Measurements from ENCODE around the gene ENOX2.
"Not testable (repeated sequence)": the region's sequence is repeated elsewhere in the genome, so short reads cannot be mapped to it uniquely, and the experiment has no call there.

ENOX2 gene

DNA sequence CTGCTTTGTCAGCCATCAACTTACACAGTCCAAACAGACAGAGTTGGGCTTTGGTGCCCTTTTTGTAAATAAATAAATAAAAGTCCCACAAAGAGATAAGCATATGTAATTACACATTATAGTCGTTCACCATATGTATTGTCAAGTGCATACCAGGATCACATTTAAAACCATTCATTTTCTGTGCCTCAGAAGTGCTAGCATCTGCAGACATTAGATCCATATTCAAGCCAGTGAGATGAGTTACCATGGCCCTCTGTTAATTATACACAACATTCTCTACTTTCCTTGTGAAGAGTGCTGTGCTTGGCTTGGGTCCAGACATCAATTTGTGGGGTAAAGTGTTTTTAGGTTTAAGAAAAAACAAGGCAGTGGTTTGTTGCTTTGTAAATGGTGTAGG is 76.8 kb downstream of the ENOX2 start:
- Histone ChIP-seq H3K4me3 (ENCODE audit: low read depth, low read length) (no peak overlapping the region), H3K27me3 (ENCODE audit: control insufficient read depth, insufficient read depth, low read length) (no peaks in the 10 kb centered on the region), H3K9me3 (ENCODE audit: control insufficient read depth, insufficient read depth, low read length) (no peaks in the 10 kb centered on the region), H3K27ac (ENCODE audit: low read depth, low read length) (no peak overlapping the region), H3K36me3 (ENCODE audit: control insufficient read depth, insufficient read depth, low read length) (no peaks in the 10 kb centered on the region), H3K9ac (ENCODE audit: low read depth, low read length) (no peak overlapping the region), H3K4me1 (ENCODE audit: control insufficient read depth, insufficient read depth, low read length) (no peaks in the 10 kb centered on the region)

- no peak overlapping the region for H3K27ac ChIP-seq (ENCODE audit: low read depth, low read length)
- H3K27me3 ChIP-seq (ENCODE audit: control insufficient read depth, insufficient read depth, low read length), result no peaks in the 10 kb centered on the region
- no peaks in the 10 kb centered on the region for H3K4me1 ChIP-seq (ENCODE audit: control insufficient read depth, insufficient read depth, low read length)
Measured at GRCh38 chrX:130825525-130825924, 77.5 kb downstream of the ENOX2 start.

DNA sequence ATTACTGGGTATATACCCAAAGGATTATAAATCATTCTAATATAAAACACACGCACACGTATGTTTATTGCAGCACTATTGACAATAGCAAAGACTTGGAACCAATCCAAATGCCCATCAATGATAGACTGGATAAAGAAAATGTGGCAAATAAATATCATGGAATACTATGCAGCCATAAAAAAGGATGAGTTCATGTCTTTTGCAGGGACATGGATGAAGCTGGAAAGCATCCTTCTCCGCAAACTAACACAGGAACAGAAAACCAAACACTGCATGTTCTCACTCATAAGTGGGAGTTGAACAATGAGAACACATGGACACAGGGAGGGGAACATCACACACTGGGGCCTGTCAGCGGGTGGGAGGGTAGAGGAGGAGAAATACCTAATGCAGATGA is 83.6 kb downstream of the ENOX2 start:
- not testable (repeated sequence) for H3K36me3 ChIP-seq (ENCODE audit: control insufficient read depth, insufficient read depth, low read length); H3K9me3 ChIP-seq (ENCODE audit: control insufficient read depth, insufficient read depth, low read length); H3K27ac ChIP-seq (ENCODE audit: low read depth, low read length); H3K4me1 ChIP-seq (ENCODE audit: control insufficient read depth, insufficient read depth, low read length); H3K4me3 ChIP-seq (ENCODE audit: low read depth, low read length); H3K9ac ChIP-seq (ENCODE audit: low read depth, low read length); H3K27me3 ChIP-seq (ENCODE audit: control insufficient read depth, insufficient read depth, low read length)

More at GRCh38 chrX:130825525-130825924, 77.5 kb downstream of the ENOX2 start:
- Histone ChIP-seq H3K36me3 (ENCODE audit: control insufficient read depth, insufficient read depth, low read length) (no peaks in the 10 kb centered on the region), H3K9me3 (ENCODE audit: control insufficient read depth, insufficient read depth, low read length) (no peaks in the 10 kb centered on the region), H3K9ac (ENCODE audit: low read depth, low read length) (no peak overlapping the region), H3K4me3 (ENCODE audit: low read depth, low read length) (no peak overlapping the region)

- H3K36me3 ChIP-seq (ENCODE audit: control insufficient read depth, insufficient read depth, low read length); H3K27ac ChIP-seq (ENCODE audit: low read depth, low read length); H3K4me1 ChIP-seq (ENCODE audit: control insufficient read depth, insufficient read depth, low read length); H3K9ac ChIP-seq (ENCODE audit: low read depth, low read length); H3K4me3 ChIP-seq (ENCODE audit: low read depth, low read length); H3K27me3 ChIP-seq (ENCODE audit: control insufficient read depth, insufficient read depth, low read length); H3K9me3 ChIP-seq (ENCODE audit: control insufficient read depth, insufficient read depth, low read length): not testable (repeated sequence)
Measured at GRCh38 chrX:130813932-130814331, 89.1 kb downstream of the ENOX2 start.

- Histone ChIP-seq H3K4me1 (ENCODE audit: control insufficient read depth, insufficient read depth, low read length) (no peaks in the 10 kb centered on the region), H3K27me3 (ENCODE audit: control insufficient read depth, insufficient read depth, low read length) (peaks cover 5% of the 10 kb centered on the region; the same call in 1 of the 2 replicates), H3K9me3 (ENCODE audit: control insufficient read depth, insufficient read depth, low read length) (0 out of 2 replicates have a peak, but pooled peaks cover 5% of the 10 kb centered on the region), H3K9ac (ENCODE audit: low read depth, low read length) (no peak overlapping the region), H3K27ac (ENCODE audit: low read depth, low read length) (no peak overlapping the region), H3K4me3 (ENCODE audit: low read depth, low read length) (no peak overlapping the region), H3K36me3 (ENCODE audit: control insufficient read depth, insufficient read depth, low read length) (no peaks in the 10 kb centered on the region)
Measured at GRCh38 chrX:130810561-130810960, 92.4 kb downstream of the ENOX2 start.

DNA sequence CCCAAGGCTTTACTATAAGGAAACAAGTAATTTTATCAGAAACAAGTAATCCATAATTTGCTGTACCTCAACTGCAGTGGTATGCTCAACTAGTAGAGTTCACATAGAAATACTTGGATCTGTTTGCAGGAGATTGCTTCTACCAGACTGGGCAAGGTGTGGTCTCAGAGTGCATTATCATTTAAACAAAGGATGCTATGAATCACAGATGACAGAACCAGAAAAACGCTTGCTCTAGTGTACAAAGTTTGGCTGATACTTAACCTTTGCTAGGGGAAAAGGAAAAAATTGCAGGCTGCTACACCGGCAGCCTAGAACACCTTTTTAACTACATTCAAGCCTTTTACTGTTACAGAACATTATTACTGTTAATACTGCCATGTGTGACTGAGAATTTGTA is 97.1 kb downstream of the ENOX2 start:
- Histone ChIP-seq H3K9ac (ENCODE audit: low read depth, low read length) (no peak overlapping the region), H3K4me3 (ENCODE audit: low read depth, low read length) (no peak overlapping the region), H3K36me3 (ENCODE audit: control insufficient read depth, insufficient read depth, low read length) (no peaks in the 10 kb centered on the region), H3K27ac (ENCODE audit: low read depth, low read length) (no peak overlapping the region), H3K27me3 (ENCODE audit: control insufficient read depth, insufficient read depth, low read length) (peaks cover 5% of the 10 kb centered on the region; the same call in 1 of the 2 replicates), H3K4me1 (ENCODE audit: control insufficient read depth, insufficient read depth, low read length) (no peaks in the 10 kb centered on the region), H3K9me3 (ENCODE audit: control insufficient read depth, insufficient read depth, low read length) (no peaks in the 10 kb centered on the region)

GRCh38 chrX:130803537-130803936 is 99.5 kb downstream of the ENOX2 start:
- H3K9ac ChIP-seq (ENCODE audit: low read depth, low read length), result no peak overlapping the region
- no peak overlapping the region for H3K27ac ChIP-seq (ENCODE audit: low read depth, low read length)
- no peaks in the 10 kb centered on the region for H3K9me3 ChIP-seq (ENCODE audit: control insufficient read depth, insufficient read depth, low read length)
- no peaks in the 10 kb centered on the region for H3K36me3 ChIP-seq (ENCODE audit: control insufficient read depth, insufficient read depth, low read length)
- no peaks in the 10 kb centered on the region for H3K27me3 ChIP-seq (ENCODE audit: control insufficient read depth, insufficient read depth, low read length)
- H3K4me3 ChIP-seq (ENCODE audit: low read depth, low read length), result no peak overlapping the region
- no peaks in the 10 kb centered on the region for H3K4me1 ChIP-seq (ENCODE audit: control insufficient read depth, insufficient read depth, low read length)

- H3K27ac ChIP-seq (ENCODE audit: low read depth, low read length), result no peak overlapping the region
- H3K4me1 ChIP-seq (ENCODE audit: control insufficient read depth, insufficient read depth, low read length), result no peaks in the 10 kb centered on the region
- no peak overlapping the region for H3K9ac ChIP-seq (ENCODE audit: low read depth, low read length)
- no peaks in the 10 kb centered on the region for H3K9me3 ChIP-seq (ENCODE audit: control insufficient read depth, insufficient read depth, low read length)
- H3K36me3 ChIP-seq (ENCODE audit: control insufficient read depth, insufficient read depth, low read length), result no peaks in the 10 kb centered on the region
- H3K4me3 ChIP-seq (ENCODE audit: low read depth, low read length), result no peak overlapping the region
- H3K27me3 ChIP-seq (ENCODE audit: control insufficient read depth, insufficient read depth, low read length), result no peaks in the 10 kb centered on the region
Measured at GRCh38 chrX:130801901-130802300, 101.1 kb downstream of the ENOX2 start.

GRCh38 chrX:130799393-130799792 is 103.6 kb downstream of the ENOX2 start:
- no peak overlapping the region for H3K9ac ChIP-seq (ENCODE audit: low read depth, low read length)
- no peak overlapping the region for H3K4me3 ChIP-seq (ENCODE audit: low read depth, low read length)
- H3K27me3 ChIP-seq (ENCODE audit: control insufficient read depth, insufficient read depth, low read length), result no peaks in the 10 kb centered on the region
- no peaks in the 10 kb centered on the region for H3K4me1 ChIP-seq (ENCODE audit: control insufficient read depth, insufficient read depth, low read length)
- H3K9me3 ChIP-seq (ENCODE audit: control insufficient read depth, insufficient read depth, low read length), result no peaks in the 10 kb centered on the region
- H3K27ac ChIP-seq (ENCODE audit: low read depth, low read length), result no peak overlapping the region
- no peaks in the 10 kb centered on the region for H3K36me3 ChIP-seq (ENCODE audit: control insufficient read depth, insufficient read depth, low read length)

DNA sequence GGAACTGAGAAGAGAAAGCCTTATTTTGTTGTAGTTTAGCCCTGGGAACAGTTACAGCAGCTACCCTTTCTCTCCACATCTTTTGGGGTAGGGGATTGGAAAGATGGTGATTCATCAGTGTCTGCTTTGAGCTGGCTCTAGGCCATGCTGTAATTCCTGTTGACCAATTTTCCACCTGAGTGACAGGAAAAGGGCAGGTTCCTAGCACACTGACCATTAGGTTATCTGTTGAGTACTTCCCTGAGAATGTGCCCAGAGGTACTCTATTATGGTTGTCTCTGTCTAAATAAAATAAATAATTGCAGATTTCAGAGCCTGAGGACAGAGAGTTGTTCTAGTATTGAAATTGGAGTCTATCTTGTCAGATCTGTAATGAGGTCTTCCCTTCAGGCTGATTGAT is 109.0 kb downstream of the ENOX2 start:
- Histone ChIP-seq H3K36me3 (ENCODE audit: control insufficient read depth, insufficient read depth, low read length) (no peaks in the 10 kb centered on the region), H3K9me3 (ENCODE audit: control insufficient read depth, insufficient read depth, low read length) (no peaks in the 10 kb centered on the region), H3K4me3 (ENCODE audit: low read depth, low read length) (no peak overlapping the region), H3K27ac (ENCODE audit: low read depth, low read length) (no peak overlapping the region), H3K9ac (ENCODE audit: low read depth, low read length) (no peak overlapping the region), H3K4me1 (ENCODE audit: control insufficient read depth, insufficient read depth, low read length) (peaks cover 5% of the 10 kb centered on the region), H3K27me3 (ENCODE audit: control insufficient read depth, insufficient read depth, low read length) (0 out of 2 replicates have a peak, but pooled peaks cover 2% of the 10 kb centered on the region)

GRCh38 chrX:130791870-130792269 is 111.1 kb downstream of the ENOX2 start:
- H3K36me3 ChIP-seq (ENCODE audit: control insufficient read depth, insufficient read depth, low read length); H3K27me3 ChIP-seq (ENCODE audit: control insufficient read depth, insufficient read depth, low read length); H3K9me3 ChIP-seq (ENCODE audit: control insufficient read depth, insufficient read depth, low read length); H3K4me3 ChIP-seq (ENCODE audit: low read depth, low read length); H3K9ac ChIP-seq (ENCODE audit: low read depth, low read length); H3K27ac ChIP-seq (ENCODE audit: low read depth, low read length): not testable (repeated sequence)
- peaks cover 20% of the 10 kb centered on the region for H3K4me1 ChIP-seq (ENCODE audit: control insufficient read depth, insufficient read depth, low read length)

DNA sequence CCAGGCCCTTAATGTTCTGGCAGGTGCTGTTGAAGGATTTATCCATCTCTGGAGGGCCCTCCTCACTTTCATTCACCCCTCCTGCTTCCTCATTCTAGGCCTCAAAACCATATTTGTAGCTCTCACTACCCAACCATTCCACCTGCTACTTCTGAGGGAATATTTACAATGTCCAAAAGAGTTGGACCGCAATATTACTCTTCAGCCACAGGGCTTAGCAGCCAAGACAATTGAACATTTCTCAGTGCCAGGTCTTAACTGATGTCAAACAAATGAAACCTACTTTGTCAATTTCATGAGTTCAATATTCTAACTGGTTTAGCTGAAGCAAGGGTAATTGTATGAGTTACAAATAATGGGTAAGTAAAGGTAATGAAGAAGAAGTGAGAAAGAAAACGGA is 113.2 kb downstream of the ENOX2 start:
- Histone ChIP-seq H3K36me3 (ENCODE audit: control insufficient read depth, insufficient read depth, low read length) (no peaks in the 10 kb centered on the region), H3K27ac (ENCODE audit: low read depth, low read length) (no peak overlapping the region), H3K9me3 (ENCODE audit: control insufficient read depth, insufficient read depth, low read length) (no peaks in the 10 kb centered on the region), H3K27me3 (ENCODE audit: control insufficient read depth, insufficient read depth, low read length) (0 out of 2 replicates have a peak, but pooled peaks cover 2% of the 10 kb centered on the region), H3K9ac (ENCODE audit: low read depth, low read length) (no peak overlapping the region), H3K4me3 (ENCODE audit: low read depth, low read length) (no peak overlapping the region), H3K4me1 (ENCODE audit: control insufficient read depth, insufficient read depth, low read length) (peaks cover 20% of the 10 kb centered on the region)
